ENCODE data around the gene ZNHIT2.

The ZNHIT2 gene

GRCh38 chr11:65102142-65103095 is 15.1 kb downstream of the ZNHIT2 start:
- no peak for DNase-seq

GRCh38 chr11:65100674-65101350 is 16.7 kb downstream of the ZNHIT2 start:
- DNase-seq, result no peak

GRCh38 chr11:65096926-65097325 is 20.6 kb downstream of the ZNHIT2 start:
- no peak for DNase-seq

GRCh38 chr11:65095974-65096806 is 21.3 kb downstream of the ZNHIT2 start, which contains the start of gene VPS51:
Gene VPS51 (plus strand): TSS chr11:65096214. CDS start chr11:65096251, 37 bp downstream.
- DNase-seq, result peak; percentile 86 to 89

- DNase-seq, result no peak
These were observed 22.1 kb downstream of the ZNHIT2 start for GRCh38 chr11:65095427-65095826.

GRCh38 chr11:65090628-65091027 is 26.9 kb downstream of the ZNHIT2 start:
- DNase-seq, result no peak

GRCh38 chr11:65089621-65090020 is 27.9 kb downstream of the ZNHIT2 start:
- no peak for DNase-seq

- no peak for DNase-seq
These were observed 29.7 kb downstream of the ZNHIT2 start for GRCh38 chr11:65087827-65088226.

GRCh38 chr11:65087216-65087615 is 30.3 kb downstream of the ZNHIT2 start:
- DNase-seq, result no peak

- no peak for DNase-seq
These were observed 30.7 kb downstream of the ZNHIT2 start for GRCh38 chr11:65086809-65087208.

- DNase-seq, result no peak
These were observed 32.1 kb downstream of the ZNHIT2 start for GRCh38 chr11:65085446-65085845.

- no peak for DNase-seq
These were observed 32.7 kb downstream of the ZNHIT2 start for GRCh38 chr11:65084598-65085375.

GRCh38 chr11:65083834-65084597 is 33.5 kb downstream of the ZNHIT2 start, which contains the start of the genes CDCA5 and ZFPL1:
Gene CDCA5 (minus strand): TSS chr11:65084040. CDS start chr11:65083978, 62 bp downstream.
Gene ZFPL1 (plus strand): TSS chr11:65084222. CDS start chr11:65084699, 477 bp downstream.
- peak; percentile 95 to 97 for DNase-seq

- DNase-seq, result peak in 1 of 2 experiments; percentile 12
These were observed 34.2 kb downstream of the ZNHIT2 start for GRCh38 chr11:65083134-65083833.

GRCh38 chr11:65078786-65079342 is 38.6 kb downstream of the ZNHIT2 start:
- DNase-seq, result no peak

- DNase-seq, result peak; percentile 71 to 76
These were observed 39.4 kb downstream of the ZNHIT2 start for GRCh38 chr11:65078151-65078550.

GRCh38 chr11:65077451-65077850 is 40.0 kb downstream of the ZNHIT2 start:
- no peak for DNase-seq

GRCh38 chr11:65072631-65072966 is 44.9 kb downstream of the ZNHIT2 start:
- no peak for DNase-seq

- no peak for DNase-seq
These were observed 45.4 kb downstream of the ZNHIT2 start for GRCh38 chr11:65071907-65072630.
